GM12878 (cell line): ENCODE measurements around the gene ZNF423. TPM values are rescaled to one million over a fixed set of nuclear protein-coding genes. Genes with fewer than 3 reads are reported as not detected.

Experiments used
- ATAC-seq: fragments of 200-7000 bp; cut with Tn5 transposase; 3 replicates; pipeline ENCODE4 v1.9.1; 2020; ENCODE audit warnings: mild to moderate bottlenecking, moderate library complexity
- BruUV-seq: library from RNA; stranded (reverse); fragments of 400-500 nt; replicated peaks from 2 replicates; lab custom pipeline; 2021; lab: Mats Ljungman, UMichigan
- CTCF ChIA-PET: fragments of 300-600 bp; sonication (Branson Sonifier 250); formaldehyde crosslinking; extraction: SDS; loops from one replicate; lab custom pipeline; 2021; ENCODE audit warnings: inconsistent platforms; lab: Yijun Ruan, JAX
- POLR2A ChIA-PET: fragments of 350-600 bp; formaldehyde crosslinking; extraction: SDS; loops from one replicate; lab custom pipeline; 2021; ENCODE audit warnings: inconsistent platforms; lab: Charles Lee
- RAD21 ChIA-PET: fragments of 300-600 bp; sonication (Branson Sonifier 250); formaldehyde crosslinking; loops from one replicate; lab custom pipeline; 2023; ENCODE audit warnings: antibody characterized with exemption; ENCODE audit not compliant: unreplicated experiment; lab: Charles Lee
- SMC1A ChIA-PET: fragments of 300-600 bp; sonication (Branson Sonifier 250); formaldehyde crosslinking; loops from one replicate; lab custom pipeline; 2023; ENCODE audit not compliant: unreplicated experiment, uncharacterized antibody; lab: Charles Lee
- DNase-seq: peaks from one replicate; pipeline ENCODE4 v3.0.0-alpha.2; 2011; ENCODE audit warnings: low read depth, low spot score
- FAIRE-seq: peaks from 3 replicates; lab custom pipeline; 2011; peaks lifted over from hg19 to GRCh38; lab: Jason Lieb, UNC
- H2AFZ ChIP-seq: 2 replicates; pipeline ENCODE4 v1.6.0; 2011; ENCODE audit warnings: low read depth, low read length, control low read depth; ENCODE audit not compliant: control insufficient read depth
- H3K27ac ChIP-seq: 2 replicates; pipeline ENCODE4 v1.5.1; 2011; ENCODE audit warnings: control low read depth; ENCODE audit not compliant: control insufficient read depth, insufficient read depth
- H3K27me3 ChIP-seq, 2 experiments: replicated peaks in 1 of 2; 2 replicates each; pipeline versions ENCODE4 v1.6.0 to v1.6.1; 2011; ENCODE audit warnings: low read length in 1 of 2; ENCODE audit not compliant: control insufficient read depth in 2 of 2, insufficient read depth in 2 of 2
- H3K36me3 ChIP-seq, 2 experiments: 2 replicates each; pipeline ENCODE4 v1.5.1; 2011; ENCODE audit warnings: low read length in 1 of 2; ENCODE audit not compliant: control insufficient read depth in 2 of 2, insufficient read depth in 2 of 2
- H3K4me1 ChIP-seq: 2 replicates; pipeline ENCODE4 v1.6.1; 2011; ENCODE audit warnings: mild to moderate bottlenecking, low read length, moderate library complexity, mixed read lengths; ENCODE audit not compliant: control insufficient read depth, insufficient read depth
- H3K4me2 ChIP-seq: 2 replicates; pipeline ENCODE4 v1.6.0; 2011; ENCODE audit warnings: control low read depth; ENCODE audit not compliant: control insufficient read depth, insufficient read depth
- H3K4me3 ChIP-seq: fragments of 200-600 bp; sonication (generic); 2 replicates; pipeline ENCODE4 v1.5.1; 2016
- H3K79me2 ChIP-seq: 2 replicates; pipeline ENCODE4 v1.6.0; 2011; ENCODE audit warnings: low read length; ENCODE audit not compliant: control insufficient read depth, insufficient read depth
- H3K9ac ChIP-seq: 2 replicates; pipeline ENCODE4 v1.8.0; 2011; ENCODE audit warnings: low read length, control low read depth, mixed read lengths; ENCODE audit not compliant: control insufficient read depth, insufficient read depth
- H3K9me3 ChIP-seq: replicated peaks from 3 replicates; pipeline ENCODE4 v1.5.1; 2011; ENCODE audit warnings: mild to moderate bottlenecking, low read length; ENCODE audit not compliant: control insufficient read depth, insufficient read depth
- H4K20me1 ChIP-seq: 2 replicates; pipeline ENCODE4 v1.6.0; 2011; ENCODE audit not compliant: control insufficient read depth, insufficient read depth
- BACH1 ChIP-seq: fragments of 450-650 bp; IDR thresholded peaks from 2 replicates; pipeline ENCODE4 v1.6.1; 2017; ENCODE audit warnings: mild to moderate bottlenecking, borderline replicate concordance
- CEBPB ChIP-seq, 2 experiments: fragments of 150-350 bp in 1 of 2; IDR thresholded peaks; 2 replicates each; pipeline ENCODE4 v1.6.1; 2012 to 2014; ENCODE audit warnings: low read depth in 2 of 2, low read length in 2 of 2, borderline replicate concordance in 1 of 2, inconsistent platforms in 1 of 2
- HDAC2 ChIP-seq: fragments of 200-600 bp; sonication (generic); IDR thresholded peaks from 2 replicates; pipeline ENCODE4 v1.6.1; 2017
- HDAC6 ChIP-seq: fragments of 200-600 bp; sonication (generic); IDR thresholded peaks from one replicate; pipeline ENCODE4 v1.8.0; 2017; ENCODE audit warnings: antibody characterized with exemption; ENCODE audit not compliant: unreplicated experiment
- IRF4 ChIP-seq: IDR thresholded peaks from 2 replicates; pipeline ENCODE4 v1.6.1; 2011; ENCODE audit warnings: low read depth, low read length
- LARP7 ChIP-seq: fragments of 450-650 bp; IDR thresholded peaks from 2 replicates; pipeline ENCODE4 v1.6.1; 2017; ENCODE audit warnings: mild to moderate bottlenecking
- NFYA ChIP-seq: IDR thresholded peaks from 2 replicates; pipeline ENCODE4 v1.6.1; 2011; ENCODE audit warnings: low read depth, mild to moderate bottlenecking, low read length, improper control_type of control experiment, borderline replicate concordance
- NRF1 ChIP-seq: conservative IDR thresholded peaks from 2 replicates; pipeline ENCODE4 v1.6.1; 2011; ENCODE audit warnings: mild to moderate bottlenecking, low read depth, low read length, improper control_type of control experiment
- PML ChIP-seq: IDR thresholded peaks from 2 replicates; pipeline ENCODE4 v1.6.1; 2012; ENCODE audit warnings: low read length, inconsistent platforms
- RELA ChIP-seq: fragments of 450-650 bp; IDR thresholded peaks from 2 replicates; pipeline ENCODE4 v1.8.0; 2014; ENCODE audit warnings: borderline replicate concordance; ENCODE audit not compliant: partially characterized antibody
- SMAD1 ChIP-seq: fragments of 450-650 bp; IDR thresholded peaks from 2 replicates; pipeline ENCODE4 v1.6.1; 2018; ENCODE audit warnings: mild to moderate bottlenecking, low read depth; ENCODE audit not compliant: partially characterized antibody
- SMC3 ChIP-seq: IDR thresholded peaks from 2 replicates; pipeline ENCODE4 v1.6.1; 2011; ENCODE audit warnings: low read length, improper control_type of control experiment, borderline replicate concordance
- WGBS: methylation state at CpG from one replicate; pipeline ENCODE4 v1.1.6; 2016; ENCODE audit warnings: low lambda C conversion rate; ENCODE audit not compliant: insufficient replicate concordance, insufficient coverage; ENCODE audit errors: missing lambda C conversion rate; 5-methylcytosine and 5-hydroxymethylcytosine counted together
- in situ Hi-C: fragments of 300-500 bp; cut with MboI; formaldehyde crosslinking; loops from 9 replicates; pipeline ENCODE4 v1.14.3; 2018; ENCODE audit warnings: mixed read lengths
- intact Hi-C: fragments of 100-400 bp; cut with micrococcal nuclease; formaldehyde crosslinking; loops from one replicate; pipeline ENCODE4 v1.14.2; 2022; ENCODE audit not compliant: unreplicated experiment
- polyA plus RNA-seq, 11 experiments: library from polyadenylated mRNA; depleted of rRNA in 4 of 11; unstranded in 6 of 11; stranded (reverse) in 5 of 11; fragments of >200 nt; fragmentation: Nextera tagmentation in 4 of 11; fragmentation: Illumina TruSeq in 1 of 11; extraction: Ambion mirVana in 4 of 11; extraction: Trizol in 1 of 11; gene quantifications; 1 replicate in 1 of 11; 2 replicates in 10 of 11; pipeline versions ENCODE4 v1.2.1 to v1.2.3, GENCODE V29; 2011 to 2016; ENCODE audit warnings: inconsistent platforms in 2 of 11, missing spikeins in 2 of 11, low read depth in 1 of 11
- total RNA-seq, 4 experiments: library from RNA; depleted of rRNA in 3 of 4; stranded (reverse); fragments of >200 nt in 3 of 4; fragmentation: Illumina TruSeq in 1 of 4; extraction: Trizol in 1 of 4; gene quantifications; 2 replicates each; pipeline versions ENCODE4 v1.2.1 to v1.2.3, GENCODE V29; 2013 to 2021
- TF ChIP-seq, protein P1 (sequence below): fragments of 450-650 bp; IDR thresholded peaks from 2 replicates; pipeline ENCODE4 v1.6.1; 2017; ENCODE audit warnings: antibody characterized with exemption, mild to moderate bottlenecking, moderate library complexity
- TF ChIP-seq, protein P2 (sequence below): IDR thresholded peaks from 2 replicates; pipeline ENCODE4 v1.6.1; 2011; ENCODE audit warnings: borderline replicate concordance, low read depth, mild to moderate bottlenecking, moderate library complexity, mixed read lengths, low read length; ENCODE audit not compliant: insufficient read depth; ENCODE audit errors: extremely low read length

ZNF423 gene
- total and polyA plus RNA-seq, 10 of the 15 experiments (the other 5 are each of a cell fraction or from before 2014, with no cell fraction given): 0.03 to 0.64 (median 0.10) TPM

DNA sequence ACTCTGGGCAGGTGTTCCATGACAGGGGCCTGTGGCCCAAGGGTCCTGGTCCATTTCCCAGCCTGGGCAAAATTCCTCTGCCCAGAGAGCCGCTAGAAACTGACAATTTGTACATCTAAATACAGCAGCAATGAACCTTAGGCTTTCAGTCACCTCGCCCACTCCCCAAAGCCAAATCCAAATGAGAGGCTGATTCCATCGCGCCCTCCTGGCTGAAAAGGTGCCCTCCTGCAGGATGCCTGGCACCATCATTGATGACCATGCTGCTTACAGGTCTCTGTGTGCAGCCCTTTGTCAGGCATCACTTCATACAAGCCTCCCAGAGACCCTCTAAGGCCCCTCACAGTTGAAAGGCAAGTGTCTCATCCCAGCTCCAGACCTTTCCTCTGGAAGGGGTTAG is 367.6 kb downstream of the ZNF423 start (continued):
- TF ChIP-seq, protein P1, sequence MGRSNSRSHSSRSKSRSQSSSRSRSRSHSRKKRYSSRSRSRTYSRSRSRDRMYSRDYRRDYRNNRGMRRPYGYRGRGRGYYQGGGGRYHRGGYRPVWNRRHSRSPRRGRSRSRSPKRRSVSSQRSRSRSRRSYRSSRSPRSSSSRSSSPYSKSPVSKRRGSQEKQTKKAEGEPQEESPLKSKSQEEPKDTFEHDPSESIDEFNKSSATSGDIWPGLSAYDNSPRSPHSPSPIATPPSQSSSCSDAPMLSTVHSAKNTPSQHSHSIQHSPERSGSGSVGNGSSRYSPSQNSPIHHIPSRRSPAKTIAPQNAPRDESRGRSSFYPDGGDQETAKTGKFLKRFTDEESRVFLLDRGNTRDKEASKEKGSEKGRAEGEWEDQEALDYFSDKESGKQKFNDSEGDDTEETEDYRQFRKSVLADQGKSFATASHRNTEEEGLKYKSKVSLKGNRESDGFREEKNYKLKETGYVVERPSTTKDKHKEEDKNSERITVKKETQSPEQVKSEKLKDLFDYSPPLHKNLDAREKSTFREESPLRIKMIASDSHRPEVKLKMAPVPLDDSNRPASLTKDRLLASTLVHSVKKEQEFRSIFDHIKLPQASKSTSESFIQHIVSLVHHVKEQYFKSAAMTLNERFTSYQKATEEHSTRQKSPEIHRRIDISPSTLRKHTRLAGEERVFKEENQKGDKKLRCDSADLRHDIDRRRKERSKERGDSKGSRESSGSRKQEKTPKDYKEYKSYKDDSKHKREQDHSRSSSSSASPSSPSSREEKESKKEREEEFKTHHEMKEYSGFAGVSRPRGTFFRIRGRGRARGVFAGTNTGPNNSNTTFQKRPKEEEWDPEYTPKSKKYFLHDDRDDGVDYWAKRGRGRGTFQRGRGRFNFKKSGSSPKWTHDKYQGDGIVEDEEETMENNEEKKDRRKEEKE: no peak
- TF ChIP-seq HDAC6 (no peak), PML (no peak), BACH1 (no peak), HDAC2 (no peak), SMC3 (no peak)
- TF ChIP-seq, protein P2, sequence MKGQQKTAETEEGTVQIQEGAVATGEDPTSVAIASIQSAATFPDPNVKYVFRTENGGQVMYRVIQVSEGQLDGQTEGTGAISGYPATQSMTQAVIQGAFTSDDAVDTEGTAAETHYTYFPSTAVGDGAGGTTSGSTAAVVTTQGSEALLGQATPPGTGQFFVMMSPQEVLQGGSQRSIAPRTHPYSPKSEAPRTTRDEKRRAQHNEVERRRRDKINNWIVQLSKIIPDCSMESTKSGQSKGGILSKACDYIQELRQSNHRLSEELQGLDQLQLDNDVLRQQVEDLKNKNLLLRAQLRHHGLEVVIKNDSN: no peak
- TF ChIP-seq, all 136 proteins: peak for 0

DNA sequence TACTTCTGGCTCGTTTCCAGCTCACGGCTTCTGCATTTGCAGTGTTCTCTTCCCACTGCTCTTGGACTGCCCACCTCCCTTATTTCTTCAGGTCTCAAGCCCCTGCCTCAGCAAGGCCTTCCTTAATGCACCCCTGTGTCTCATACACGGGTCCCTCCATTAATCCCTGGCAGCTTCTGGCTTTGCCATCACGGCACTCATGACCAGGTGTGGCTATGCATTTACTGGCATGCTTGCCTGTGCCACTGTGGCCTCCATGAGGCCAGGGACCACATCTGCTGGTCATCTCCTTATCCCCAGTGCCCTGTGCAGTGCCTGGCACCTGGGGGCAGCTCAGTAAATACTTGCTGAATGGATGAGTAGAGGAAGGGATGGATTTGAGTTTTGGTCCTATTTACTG is 368.2 kb downstream of the ZNF423 start:
- no peaks in the 10 kb centered on the region for H3K36me3 ChIP-seq
- H3K27me3 ChIP-seq: peaks cover 0 to 2% of the 10 kb centered on the region in 2 experiments; a peak in 1 of 4 replicates
- ATAC-seq (no peak), DNase-seq (no peak), FAIRE-seq (no peak)
- H3K79me2 ChIP-seq: no peaks in the 10 kb centered on the region
- ChIA-PET CTCF (interaction anchor here (1.2 kb wide), 1 partner anchor 105 kb away, joined by 4 read pairs; no protein-coding TSS in a partner anchor), POLR2A (no interaction called here), SMC1A (no interaction called here), RAD21 (no interaction called here)
- WGBS: 34% methylated on average over 4 of the region's 4 CpGs
- H3K9ac ChIP-seq: no peak overlapping the region
- no peaks in the 10 kb centered on the region for H4K20me1 ChIP-seq
- H3K4me3 ChIP-seq: no peak overlapping the region
- intact Hi-C loops (no loop called here), in situ Hi-C loops (no loop called here)
- TF ChIP-seq NFYA (no peak), SMAD1 (no peak), RELA (no peak), IRF4 (no peak), NRF1 (no peak), LARP7 (no peak), CEBPB (IDR thresholded peaks at IDR 0.05; ENCODE audit: borderline replicate concordance in 1 of 2, low read depth in 2 of 2, low read length in 2 of 2) (no peak)
- H3K4me1 ChIP-seq: no peaks in the 10 kb centered on the region
- H2AFZ ChIP-seq: no peak overlapping the region
- H3K9me3 ChIP-seq: no peaks in the 10 kb centered on the region
- no peak overlapping the region for H3K27ac ChIP-seq
- BruUV-seq: no TSS peak
- H3K4me2 ChIP-seq: no peak overlapping the region
